ENCODE data around the gene PP2D1.
"Not testable (repeated sequence)": the region's sequence is repeated elsewhere in the genome, so short reads cannot be mapped to it uniquely, and the experiment has no call there.

Gene PP2D1

DNA sequence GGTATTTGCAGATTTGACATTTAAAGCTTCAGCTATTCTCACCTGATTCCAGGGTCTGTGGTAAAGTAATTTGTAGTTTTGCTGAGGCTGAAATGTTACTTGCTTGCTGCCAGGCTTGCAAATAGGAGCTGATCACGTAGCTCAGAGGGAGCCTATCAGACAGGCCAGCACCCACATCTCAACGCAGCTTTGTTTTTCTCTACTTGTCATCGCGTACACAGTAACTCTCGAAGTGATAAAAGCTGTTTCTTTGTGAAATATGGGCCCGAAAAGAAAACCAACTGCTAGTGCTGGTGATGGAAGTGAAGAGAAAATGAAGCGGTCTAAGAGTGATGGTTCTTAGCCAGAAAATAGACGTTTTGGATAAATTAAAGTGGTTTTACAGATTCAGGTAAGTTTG lies 41.7 kb downstream of the PP2D1 start:
- no peak for DNase-seq (ENCODE audit: low spot score)

- DNase-seq (ENCODE audit: low spot score), result no peak
Measured at GRCh38 chr3:19967812-19968211, 44.3 kb downstream of the PP2D1 start.

DNA sequence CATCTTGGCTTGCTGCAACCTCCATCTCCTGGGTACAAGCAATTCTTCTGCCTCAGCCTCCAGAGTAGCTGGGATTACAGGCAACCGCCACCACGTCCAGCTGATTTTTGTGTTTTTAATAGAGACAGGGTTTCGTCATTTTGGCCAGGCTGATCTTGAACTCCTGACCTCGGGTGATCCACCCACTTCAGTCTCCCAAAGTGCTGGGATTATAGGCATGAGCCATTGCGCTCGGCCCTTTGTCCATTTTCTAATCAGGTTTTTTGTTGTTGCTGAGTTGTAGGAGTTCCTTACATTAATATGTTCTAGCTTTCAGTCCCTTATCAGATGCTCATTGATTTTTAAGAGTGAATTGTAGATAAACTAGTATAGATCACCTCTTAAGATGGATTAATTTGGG lies 44.9 kb downstream of the PP2D1 start:
- no peak for DNase-seq (ENCODE audit: low spot score)

DNA sequence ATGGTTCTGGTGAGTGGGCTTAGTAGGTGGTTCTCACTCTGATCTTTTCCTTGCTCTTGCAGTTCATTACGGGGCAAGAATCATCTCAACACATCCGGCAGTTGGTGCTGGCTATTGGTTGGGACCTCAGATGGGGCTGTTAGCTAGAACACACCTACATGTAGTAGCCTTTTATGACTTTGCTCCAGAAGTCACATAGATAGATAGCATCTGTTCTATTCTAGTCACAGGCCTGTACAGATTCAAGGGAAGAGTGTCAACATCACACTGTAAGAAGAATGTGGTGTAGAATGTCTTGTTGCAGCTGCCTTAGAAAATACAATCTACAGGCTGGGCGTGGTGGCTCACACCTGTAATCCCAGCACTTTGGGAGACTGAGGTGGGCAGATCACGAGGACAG lies 50.1 kb downstream of the PP2D1 start:
- no peak for DNase-seq (ENCODE audit: low spot score)

DNA sequence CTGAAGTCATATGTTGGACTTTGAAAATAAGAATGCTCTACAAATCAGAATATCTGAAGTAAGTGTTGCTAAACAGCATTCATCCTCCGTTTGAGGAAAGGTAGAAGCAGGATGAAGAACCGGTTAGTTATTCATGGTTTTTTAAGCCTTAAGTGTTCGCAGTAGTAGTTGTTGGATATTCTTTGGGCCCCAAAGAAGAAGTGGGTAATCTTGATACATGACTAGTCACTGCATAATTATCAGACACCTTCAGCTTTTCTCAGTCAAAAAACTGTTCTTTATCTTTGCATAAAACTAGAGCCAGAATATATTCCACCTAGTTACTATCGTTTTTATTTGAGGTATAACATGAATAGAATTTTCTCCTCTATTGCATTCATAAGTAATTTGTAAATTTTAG lies 51.4 kb downstream of the PP2D1 start:
- DNase-seq (ENCODE audit: low spot score), result no peak

DNA sequence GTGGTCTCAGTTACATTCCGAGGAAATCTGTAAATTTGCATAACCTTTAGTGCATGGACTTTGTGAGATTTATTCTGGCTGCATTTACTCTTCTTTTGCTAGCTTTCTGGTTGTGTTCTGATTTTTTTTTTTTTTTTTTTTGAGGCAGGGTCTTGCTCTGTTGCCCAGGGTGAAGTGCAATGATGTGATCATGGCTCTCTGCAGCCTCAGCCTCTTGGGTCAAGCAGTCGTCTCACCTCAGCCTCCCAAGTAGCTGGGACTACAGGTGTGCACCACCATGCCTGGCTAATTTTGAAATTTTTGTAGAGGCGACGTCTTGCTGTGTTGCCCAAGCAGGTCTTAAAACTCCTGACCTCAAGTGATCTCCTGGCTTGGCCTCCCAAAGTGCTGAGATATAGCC lies 52.6 kb downstream of the PP2D1 start:
- no peak for DNase-seq (ENCODE audit: low spot score)

DNA sequence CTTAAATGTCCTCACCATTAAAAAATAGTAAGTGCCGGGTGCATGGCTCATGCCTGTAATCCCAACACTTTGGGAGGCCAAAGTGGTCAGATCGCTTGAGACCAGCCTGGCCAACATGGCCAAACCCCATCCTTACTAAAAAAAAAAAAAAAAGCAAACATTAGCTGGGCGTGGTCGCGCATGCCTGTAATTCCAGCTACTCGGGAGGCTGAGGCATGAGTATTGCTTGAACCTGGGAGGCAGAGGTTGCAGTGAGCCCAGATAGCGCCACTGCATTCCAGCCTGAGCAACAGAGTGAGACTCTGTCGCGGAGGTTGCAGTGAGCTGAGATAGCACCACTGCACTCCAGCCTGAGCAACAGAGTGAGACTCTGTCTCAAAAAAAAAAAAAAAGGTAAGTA lies 54.7 kb downstream of the PP2D1 start:
- not testable (repeated sequence) for DNase-seq (ENCODE audit: low spot score)

GRCh38 chr3:19954676-19955075 lies 57.4 kb downstream of the PP2D1 start:
- no peak for DNase-seq (ENCODE audit: low spot score)

GRCh38 chr3:19950316-19950715 lies 61.7 kb downstream of the PP2D1 start:
- no peak for DNase-seq (ENCODE audit: low spot score)

- no peak for DNase-seq (ENCODE audit: low spot score)
Measured at GRCh38 chr3:19948226-19948591, 63.9 kb downstream of the PP2D1 start.

GRCh38 chr3:19947549-19948225 lies 64.4 kb downstream of the PP2D1 start:
- peak; percentile 42 for DNase-seq (ENCODE audit: low spot score)

GRCh38 chr3:19946832-19947548 lies 65.1 kb downstream of the PP2D1 start, which contains the start of gene RAB5A:
Gene RAB5A (plus strand): TSS chr3:19947097. CDS start chr3:19950899, 3,802 bp downstream.
- DNase-seq (ENCODE audit: low spot score), result peak; percentile 99

- DNase-seq (ENCODE audit: low spot score), result peak; percentile 5
Measured at GRCh38 chr3:19945969-19946831, 65.9 kb downstream of the PP2D1 start.

DNA sequence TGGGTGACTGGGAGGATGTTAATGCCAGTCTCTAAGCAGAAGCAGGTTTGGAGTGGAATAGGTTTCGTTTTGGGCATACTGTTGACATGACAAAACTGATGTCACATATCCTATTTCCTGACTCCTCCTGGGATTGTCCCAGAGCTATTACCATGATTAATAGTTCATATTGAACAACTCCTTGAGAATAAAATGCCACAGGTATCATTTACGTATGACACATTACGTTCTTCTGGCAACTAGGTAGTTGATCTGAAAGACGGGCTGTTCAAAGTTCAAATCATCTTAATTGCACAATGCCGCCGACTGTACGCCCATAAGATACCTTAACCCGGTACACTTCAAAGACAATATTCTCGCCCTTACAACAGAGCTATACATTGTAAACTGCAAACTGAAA lies 66.5 kb downstream of the PP2D1 start:
- DNase-seq (ENCODE audit: low spot score), result no peak

DNA sequence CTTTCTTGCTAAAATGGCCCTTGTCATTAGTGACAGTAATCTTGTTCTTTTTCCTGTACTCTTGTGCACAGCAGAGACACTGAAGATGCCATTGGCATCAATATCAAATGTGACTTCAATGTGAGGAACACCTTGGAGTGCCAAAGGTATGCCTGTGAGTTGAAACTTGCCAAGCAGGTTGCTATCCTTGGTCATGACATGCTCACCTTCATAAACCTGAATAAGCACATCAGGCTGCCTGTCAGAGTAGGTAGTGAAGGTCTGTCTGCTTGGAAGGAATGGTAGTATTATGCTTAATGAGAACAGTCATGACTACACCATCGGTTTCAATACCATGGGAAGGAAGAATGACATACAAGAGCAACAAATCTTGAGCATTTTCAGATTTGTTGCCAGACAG lies 71.4 kb downstream of the PP2D1 start:
- DNase-seq (ENCODE audit: low spot score), result no peak

DNA sequence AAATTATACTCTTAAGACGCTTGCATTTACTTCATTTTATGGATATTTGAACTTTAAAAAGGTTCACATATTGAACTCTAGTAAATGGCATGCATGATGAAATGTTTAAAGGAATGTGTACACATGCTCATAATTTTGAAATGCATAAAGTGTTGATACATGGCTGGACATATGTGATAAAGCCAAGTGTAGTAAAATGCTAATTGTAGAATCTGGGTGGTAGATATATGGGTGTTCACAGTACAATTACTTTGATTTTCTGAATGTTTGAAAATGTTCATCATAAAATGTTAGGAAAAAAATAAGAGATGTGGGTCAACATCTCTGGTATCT lies 73.8 kb downstream of the PP2D1 start:
- no peak for DNase-seq (ENCODE audit: low spot score)

- no peak for DNase-seq (ENCODE audit: low spot score)
Measured at GRCh38 chr3:19937459-19938294, 74.4 kb downstream of the PP2D1 start.
